HepG2 (cell line): ENCODE measurements around the gene CHST11. TPM values are rescaled to one million over a fixed set of nuclear protein-coding genes. Genes with fewer than 3 reads are reported as not detected.

Source experiments
- ATAC-seq: fragments of 200-7000 bp; cut with Tn5 transposase; 3 replicates; pipeline ENCODE4 v1.9.1; 2020; ENCODE audit warnings: mild to moderate bottlenecking, moderate library complexity
- BruUV-seq: library from RNA; stranded (reverse); fragments of 400-500 nt; replicated peaks from 2 replicates; lab custom pipeline; 2021; lab: Mats Ljungman, UMichigan
- CTCF ChIA-PET: fragments of 300-600 bp; formaldehyde crosslinking; extraction: SDS; loops from one replicate; lab custom pipeline; 2021; ENCODE audit warnings: low total read pairs, inconsistent platforms, low intra/inter-chr PET ratio; lab: Yijun Ruan, JAX
- POLR2A ChIA-PET: fragments of 350-600 bp; sonication (Branson Sonifier 250); formaldehyde crosslinking; loops from one replicate; lab custom pipeline; 2020; ENCODE audit warnings: antibody characterized with exemption, inconsistent platforms; lab: Yijun Ruan, JAX
- DNase-seq: peaks from one replicate; pipeline ENCODE4 v3.0.0-alpha.2; 2015; ENCODE audit warnings: low spot score
- FAIRE-seq: peaks from 3 replicates; lab custom pipeline; 2011; peaks lifted over from hg19 to GRCh38; lab: Jason Lieb, UNC
- H2AFZ ChIP-seq: one replicate; pipeline ENCODE4 v1.6.1; 2011; ENCODE audit warnings: low read length, inconsistent platforms
- H3K27ac ChIP-seq: fragments of 300-600 bp; 3 replicates; pipeline ENCODE4 v1.8.0; 2011; ENCODE audit warnings: mixed run types, mild to moderate bottlenecking, mixed read lengths, low read length, inconsistent platforms; ENCODE audit not compliant: insufficient read depth; ENCODE audit errors: extremely low read length
- H3K27me3 ChIP-seq, 2 experiments: fragments of 200-600 bp in 1 of 2; 2 replicates in 1 of 2; 3 replicates in 1 of 2; pipeline versions ENCODE4 v1.6.0 to v1.8.0; 2011; ENCODE audit warnings: low read length in 2 of 2, mild to moderate bottlenecking in 2 of 2, moderate library complexity in 2 of 2, inconsistent platforms in 1 of 2; ENCODE audit not compliant: insufficient read depth in 2 of 2, control insufficient read depth in 1 of 2
- H3K36me3 ChIP-seq, 2 experiments: fragments of 200-600 bp in 1 of 2; replicated peaks in 1 of 2; 2 replicates in 1 of 2; 3 replicates in 1 of 2; pipeline versions ENCODE4 v1.5.1 to v1.8.0; 2011; ENCODE audit warnings: low read length in 2 of 2, inconsistent platforms in 1 of 2; ENCODE audit not compliant: insufficient read depth in 2 of 2, control insufficient read depth in 1 of 2
- H3K4me1 ChIP-seq: 2 replicates; pipeline ENCODE4 v1.5.1; 2012; ENCODE audit warnings: low read length, inconsistent platforms; ENCODE audit not compliant: insufficient read depth
- H3K4me2 ChIP-seq: 2 replicates; pipeline ENCODE4 v1.6.0; 2011; ENCODE audit warnings: low read depth, low read length, inconsistent platforms
- H3K4me3 ChIP-seq, 3 experiments: fragments of 200-600 bp in 1 of 3; sonication (generic), shearing (Covaris generic) in 1 of 3; replicated peaks in 1 of 3; 2 replicates each; pipeline ENCODE4 v1.5.1; 2011 to 2016; ENCODE audit warnings: low read length in 3 of 3, inconsistent platforms in 2 of 3, low read depth in 2 of 3, mild to moderate bottlenecking in 2 of 3, control low read depth in 1 of 3, mixed read lengths in 1 of 3; ENCODE audit not compliant: insufficient read depth in 1 of 3
- H3K79me2 ChIP-seq: one replicate; pipeline ENCODE4 v1.6.1; 2011; ENCODE audit warnings: low read length, inconsistent platforms; ENCODE audit not compliant: insufficient read depth
- H3K9ac ChIP-seq: 2 replicates; pipeline ENCODE4 v1.6.0; 2011; ENCODE audit warnings: mild to moderate bottlenecking, low read depth, low read length, inconsistent platforms; ENCODE audit not compliant: insufficient read depth
- H3K9me3 ChIP-seq: 2 replicates; pipeline ENCODE4 v1.5.1; 2012; ENCODE audit warnings: mild to moderate bottlenecking, low read length
- H4K20me1 ChIP-seq: 2 replicates; pipeline ENCODE4 v1.6.0; 2011; ENCODE audit warnings: inconsistent platforms, mild to moderate bottlenecking, low read length, moderate library complexity; ENCODE audit not compliant: insufficient read depth
- CHD4 ChIP-seq: fragments of 200-600 bp; sonication (generic); IDR thresholded peaks from 2 replicates; pipeline ENCODE4 v1.7.0; 2017; ENCODE audit warnings: mild to moderate bottlenecking, low read length, borderline replicate concordance
- DDIT3 ChIP-seq: sonication (generic); formaldehyde crosslinking; IDR thresholded peaks from 2 replicates; pipeline ENCODE4 v1.4.0; 2020; ENCODE audit warnings: mild to moderate bottlenecking, missing genetic modification reagents
- FOSL1 ChIP-seq: sonication (generic); formaldehyde crosslinking; IDR thresholded peaks from 2 replicates; pipeline ENCODE4 v1.9.0; 2021; ENCODE audit warnings: missing genetic modification reagents, borderline replicate concordance
- HNF4G ChIP-seq, 2 experiments: sonication (generic) in 1 of 2; formaldehyde crosslinking in 1 of 2; IDR thresholded peaks; 2 replicates each; pipeline versions ENCODE4 v1.4.0 to v1.6.1; 2011 to 2020; ENCODE audit warnings: borderline replicate concordance in 2 of 2, low read depth in 2 of 2, mild to moderate bottlenecking in 2 of 2, low read length in 1 of 2, missing genetic modification reagents in 1 of 2, moderate library complexity in 1 of 2
- MAZ ChIP-seq, 2 experiments: sonication (generic) in 1 of 2; formaldehyde crosslinking in 1 of 2; IDR thresholded peaks; 2 replicates each; pipeline versions ENCODE4 v1.5.0 to v1.6.1; 2012 to 2020; ENCODE audit warnings: low read depth in 2 of 2, mild to moderate bottlenecking in 2 of 2, borderline replicate concordance in 1 of 2, improper control_type of control experiment in 1 of 2, low read length in 1 of 2, missing genetic modification reagents in 1 of 2, moderate library complexity in 1 of 2
- MEF2D ChIP-seq: sonication (generic); formaldehyde crosslinking; IDR thresholded peaks from 2 replicates; pipeline ENCODE4 v1.5.1; 2020; ENCODE audit warnings: mild to moderate bottlenecking, missing genetic modification reagents
- MTA3 ChIP-seq: sonication (generic); formaldehyde crosslinking; IDR thresholded peaks from 2 replicates; pipeline ENCODE4 v1.4.0; 2020; ENCODE audit warnings: missing genetic modification reagents
- RFX1 ChIP-seq: fragments of 450-650 bp; IDR thresholded peaks from 2 replicates; pipeline ENCODE4 v1.6.1; 2017
- ZBTB38 ChIP-seq: sonication (generic); formaldehyde crosslinking; IDR thresholded peaks from 2 replicates; pipeline ENCODE4 v1.5.1; 2020; ENCODE audit warnings: mild to moderate bottlenecking, missing genetic modification reagents
- ZNF414 ChIP-seq: sonication (generic); formaldehyde crosslinking; IDR thresholded peaks from 2 replicates; pipeline ENCODE4 v1.5.0; 2020; ENCODE audit warnings: missing genetic modification reagents
- WGBS: methylation state at CpG from one replicate; pipeline ENCODE4 v1.1.6; 2017; ENCODE audit warnings: low lambda C conversion rate; 5-methylcytosine and 5-hydroxymethylcytosine counted together
- in situ Hi-C: cut with HindIII; loops from 2 replicates; pipeline ENCODE4 v1.10.0; 2017; ENCODE audit warnings: low pct_unique_long_range_greater_than_20kb; ENCODE audit not compliant: extremely low pct_ligation_motif_present
- intact Hi-C: fragments of 100-400 bp; cut with micrococcal nuclease; formaldehyde crosslinking; loops from one replicate; pipeline ENCODE4 v1.10.0; 2022; ENCODE audit not compliant: unreplicated experiment
- polyA plus RNA-seq, 8 experiments: library from polyadenylated mRNA; depleted of rRNA in 3 of 8; stranded (reverse) in 7 of 8; unstranded in 1 of 8; fragments of >200 nt; fragmentation: Illumina TruSeq in 4 of 8; extraction: Trizol in 4 of 8; gene quantifications; 2 replicates each; pipeline versions ENCODE4 v1.2.1 to v1.2.3, GENCODE V29; 2011 to 2016; ENCODE audit warnings: low read depth in 4 of 8, missing spikeins in 1 of 8, mixed read lengths in 1 of 8; ENCODE audit not compliant: insufficient read depth in 1 of 8
- total RNA-seq, 5 experiments: library from RNA; depleted of rRNA; stranded (reverse); fragments of >200 nt; fragmentation: Illumina TruSeq; extraction: Trizol; gene quantifications; 2 replicates each; pipeline ENCODE4 v1.2.3, GENCODE V29; 2016; ENCODE audit warnings: low read depth in 1 of 5

The CHST11 gene
- total and polyA plus RNA-seq, 2 of the 13 experiments (the other 11 are each of a cell fraction or from before 2014, with no cell fraction given), result 0.15 TPM; not detected in 1

GRCh38 chr12:104636496-104636895 is 179.7 kb downstream of the CHST11 start:
- Histone ChIP-seq H3K9ac (no peak overlapping the region), H3K79me2 (no peaks in the 10 kb centered on the region), H3K4me2 (no peak overlapping the region), H3K4me3 (no peak overlapping the region), H3K4me1 (no peaks in the 10 kb centered on the region), H3K9me3 (no peaks in the 10 kb centered on the region), H3K27me3 (peaks cover 0 to 22% of the 10 kb centered on the region in 2 experiments; a peak in 1 of 5 replicates), H4K20me1 (no peaks in the 10 kb centered on the region), H3K36me3 (no peaks in the 10 kb centered on the region), H2AFZ (no peak overlapping the region), H3K27ac (no peak overlapping the region)
- FAIRE-seq (no peak), ATAC-seq (no peak), DNase-seq (no peak)
- TF ChIP-seq ZBTB38, result no peak
- TF ChIP-seq CHD4, result no peak
- TF ChIP-seq MEF2D (CRISPR knock-in tag), result no peak
- no peak for TF ChIP-seq ZNF414 (CRISPR knock-in tag)
- TF ChIP-seq HNF4G (IDR thresholded peaks at IDR 0.05; ENCODE audit: borderline replicate concordance, low read depth, low read length), result no peak
- TF ChIP-seq HNF4G (CRISPR knock-in tag; IDR thresholded peaks at IDR 0.05; ENCODE audit: borderline replicate concordance, low read depth), result no peak
- no peak for TF ChIP-seq MTA3 (CRISPR knock-in tag)
- no peak for TF ChIP-seq FOSL1 (CRISPR knock-in tag)
- ChIA-PET POLR2A (no interaction called here), CTCF (no interaction called here)
- in situ Hi-C loops (no loop called here), intact Hi-C loops (no loop called here)
- no TSS peak for BruUV-seq
- WGBS, result 20% methylated on average over 2 of the region's 2 CpGs

- intact Hi-C loops, result no loop called here
- no peak for FAIRE-seq
- CTCF ChIA-PET, result no interaction called here
- WGBS, result 21% methylated on average over 5 of the region's 6 CpGs
- no peak for TF ChIP-seq DDIT3
- no peak for TF ChIP-seq RFX1
- no peak for TF ChIP-seq MAZ (IDR thresholded peaks at IDR 0.05; ENCODE audit: borderline replicate concordance, low read depth, low read length)
- no peak for TF ChIP-seq MAZ (CRISPR knock-in tag; IDR thresholded peaks at IDR 0.05; ENCODE audit: low read depth)
- Histone ChIP-seq H3K79me2 (no peaks in the 10 kb centered on the region), H3K9ac (no peak overlapping the region), H4K20me1 (no peaks in the 10 kb centered on the region), H3K9me3 (no peaks in the 10 kb centered on the region), H2AFZ (no peak overlapping the region), H3K27me3 (peaks cover 0 to 12% of the 10 kb centered on the region in 2 experiments; a peak in 1 of 5 replicates), H3K27ac (no peak overlapping the region), H3K4me1 (no peaks in the 10 kb centered on the region), H3K4me3 (no peak overlapping the region), H3K36me3 (no peaks in the 10 kb centered on the region), H3K4me2 (no peak overlapping the region)
- no peak for DNase-seq
- in situ Hi-C loops, result no loop called here
- ATAC-seq, result no peak
- no TSS peak for BruUV-seq
- POLR2A ChIA-PET, result no interaction called here
These were observed 180.9 kb downstream of the CHST11 start for GRCh38 chr12:104637604-104638003.
